Endothelial cell (in vitro differentiated cells): ENCODE data around the gene TRAK1. TPM values are rescaled to one million over a fixed set of nuclear protein-coding genes. Genes with fewer than 3 reads are reported as not detected.

ENCODE experiments used
- DNase-seq: peaks from one replicate; pipeline ENCODE4 v3.0.0; 2021; ENCODE audit warnings: low spot score
- H3K27ac Mint-ChIP-seq: one replicate; pipeline ENCODE4 v1.8.0; 2021; ENCODE audit warnings: mixed read lengths, inconsistent platforms; ENCODE audit not compliant: unreplicated experiment
- H3K27me3 Mint-ChIP-seq: one replicate; pipeline ENCODE4 v1.8.0; 2021; ENCODE audit warnings: mild to moderate bottlenecking, moderate library complexity, mixed read lengths, inconsistent platforms; ENCODE audit not compliant: unreplicated experiment
- H3K36me3 Mint-ChIP-seq: one replicate; pipeline ENCODE4 v1.8.0; 2021; ENCODE audit warnings: mild to moderate bottlenecking, low read depth, mixed read lengths, inconsistent platforms; ENCODE audit not compliant: unreplicated experiment
- H3K4me1 Mint-ChIP-seq: one replicate; pipeline ENCODE4 v1.8.0; 2021; ENCODE audit warnings: mild to moderate bottlenecking, mixed read lengths, inconsistent platforms; ENCODE audit not compliant: unreplicated experiment
- H3K4me3 Mint-ChIP-seq: one replicate; pipeline ENCODE4 v1.8.0; 2021; ENCODE audit warnings: mild to moderate bottlenecking, mixed read lengths, inconsistent platforms; ENCODE audit not compliant: unreplicated experiment
- H3K9me3 Mint-ChIP-seq: one replicate; pipeline ENCODE4 v1.8.0; 2021; ENCODE audit warnings: mixed read lengths, inconsistent platforms; ENCODE audit not compliant: unreplicated experiment
- CTCF ChIP-seq: fragments of 200-600 bp; sonication (generic); IDR thresholded peaks from one replicate; pipeline ENCODE4 v1.5.0; 2021; ENCODE audit warnings: antibody characterized with exemption; ENCODE audit not compliant: unreplicated experiment
- total RNA-seq: library from RNA; stranded (reverse); fragmentation: NEBNext Ultra II Directional; extraction: Animal tissue kit (Norgen Biotek cat#: 25700); gene quantifications from one replicate; pipeline ENCODE4 v1.2.1, GENCODE V29; 2021; ENCODE audit not compliant: unreplicated experiment

TRAK1 gene
- total RNA-seq, 1 donor from 2014 or later: 48.2 TPM

- no peak for DNase-seq
- Mint-ChIP-seq H3K4me1 (peaks cover 50% of the 10 kb centered on the region), H3K27me3 (peaks cover 6% of the 10 kb centered on the region), H3K27ac (peak overlapping the region; percentile 33), H3K36me3 (no peaks in the 10 kb centered on the region), H3K9me3 (no peaks in the 10 kb centered on the region), H3K4me3 (no peak overlapping the region)
- TF ChIP-seq CTCF: no peak
Observed at GRCh38 chr3:42120866-42121265, 29.7 kb downstream of the TRAK1 start.

GRCh38 chr3:42122261-42123011 is 31.3 kb downstream of the TRAK1 start:
- no peak for TF ChIP-seq CTCF
- DNase-seq: no peak
- Mint-ChIP-seq H3K27ac (peak overlapping the region; percentile 53), H3K4me3 (no peak overlapping the region), H3K36me3 (no peaks in the 10 kb centered on the region), H3K9me3 (no peaks in the 10 kb centered on the region), H3K27me3 (peaks cover 6% of the 10 kb centered on the region), H3K4me1 (peaks cover 44% of the 10 kb centered on the region)

GRCh38 chr3:42123012-42123581 is 31.9 kb downstream of the TRAK1 start:
- TF ChIP-seq CTCF: no peak
- H3K4me1 Mint-ChIP-seq: peaks cover 42% of the 10 kb centered on the region
- peaks cover 6% of the 10 kb centered on the region for H3K27me3 Mint-ChIP-seq
- DNase-seq: peak; percentile 20
- H3K4me3 Mint-ChIP-seq: no peak overlapping the region
- H3K27ac Mint-ChIP-seq: no peak overlapping the region
- H3K36me3 Mint-ChIP-seq: no peaks in the 10 kb centered on the region
- H3K9me3 Mint-ChIP-seq: no peaks in the 10 kb centered on the region

GRCh38 chr3:42123824-42124658 is 32.9 kb downstream of the TRAK1 start:
- Mint-ChIP-seq H3K4me1 (peaks cover 36% of the 10 kb centered on the region), H3K4me3 (no peak overlapping the region), H3K27ac (no peak overlapping the region), H3K9me3 (no peaks in the 10 kb centered on the region), H3K36me3 (no peaks in the 10 kb centered on the region), H3K27me3 (peaks cover 6% of the 10 kb centered on the region)
- DNase-seq: no peak
- no peak for TF ChIP-seq CTCF

- no peaks in the 10 kb centered on the region for H3K27me3 Mint-ChIP-seq
- peaks cover 15% of the 10 kb centered on the region for H3K4me1 Mint-ChIP-seq
- no peaks in the 10 kb centered on the region for H3K36me3 Mint-ChIP-seq
- H3K9me3 Mint-ChIP-seq: no peaks in the 10 kb centered on the region
- H3K4me3 Mint-ChIP-seq: no peak overlapping the region
- no peak for TF ChIP-seq CTCF
- no peak for DNase-seq
- no peak overlapping the region for H3K27ac Mint-ChIP-seq
Observed at GRCh38 chr3:42127226-42127625, 36.1 kb downstream of the TRAK1 start.
